ENCODE data around the gene P4HA1.

- TF ChIP-seq CTCF (conservative IDR thresholded peaks at IDR 0.05; ENCODE audit: low read length) (no peak), EZH2phosphoT487 (IDR thresholded peaks at IDR 0.05; ENCODE audit: borderline replicate concordance, low read depth, low read length) (no peak)
Measured at GRCh38 chr10:73094986-73095480, 1.6 kb downstream of the P4HA1 start.

Data from OCI-LY7 (cell line).